ENCODE measurements around the gene MAMDC4. TPM values are rescaled to one million over a fixed set of nuclear protein-coding genes. Genes with fewer than 3 reads are reported as not detected.

The MAMDC4 gene
- total RNA-seq, 1 donor from 2014 or later, result 0.52 TPM

- H3K27me3 ChIP-seq (ENCODE audit: control insufficient read depth in 3 of 3, insufficient read depth in 3 of 3, low read length in 3 of 3), result peaks cover 7 to 23% (median 10%) of the 10 kb centered on the region in 3 donors
- H3K27ac ChIP-seq (ENCODE audit: low read depth, low read length), result peak overlapping the region; percentile 62
- peak overlapping the region; percentile 72 to 93 (median 81) for H3K9ac ChIP-seq (ENCODE audit: low read depth in 1 of 3, low read length in 3 of 3)
- H3K9me3 ChIP-seq (ENCODE audit: control insufficient read depth in 3 of 3, low read length in 3 of 3), result no peaks in the 10 kb centered on the region
- peaks cover 6 to 17% (median 7%) of the 10 kb centered on the region in 3 donors for H3K36me3 ChIP-seq (ENCODE audit: control insufficient read depth in 3 of 3, insufficient read depth in 3 of 3, low read length in 3 of 3)
- H3K4me3 ChIP-seq (ENCODE audit: low read length in 3 of 3), result peak overlapping the region; percentile 79 to 96 (median 95)
- peaks cover 36 to 46% (median 36%) of the 10 kb centered on the region in 3 donors for H3K4me1 ChIP-seq (ENCODE audit: control insufficient read depth in 3 of 3, insufficient read depth in 3 of 3, low read length in 3 of 3)
Measured at GRCh38 chr9:136849960-136850865, 1.9 kb upstream of the MAMDC4 start.

GRCh38 chr9:136850866-136851775 is 1.0 kb upstream of the MAMDC4 start:
- Histone ChIP-seq H3K27ac (ENCODE audit: low read depth, low read length) (peak overlapping the region; percentile 40), H3K27me3 (ENCODE audit: control insufficient read depth in 3 of 3, insufficient read depth in 3 of 3, low read length in 3 of 3) (peaks cover 7 to 15% (median 10%) of the 10 kb centered on the region in 3 donors), H3K9ac (ENCODE audit: low read depth in 1 of 3, low read length in 3 of 3) (peak overlapping the region in 2 of 3 donors; percentile 72 to 93), H3K36me3 (ENCODE audit: control insufficient read depth in 3 of 3, insufficient read depth in 3 of 3, low read length in 3 of 3) (peaks cover 6 to 17% (median 7%) of the 10 kb centered on the region in 3 donors), H3K4me1 (ENCODE audit: control insufficient read depth in 3 of 3, insufficient read depth in 3 of 3, low read length in 3 of 3) (peaks cover 36 to 46% (median 36%) of the 10 kb centered on the region in 3 donors), H3K9me3 (ENCODE audit: control insufficient read depth in 3 of 3, low read length in 3 of 3) (no peaks in the 10 kb centered on the region), H3K4me3 (ENCODE audit: low read length in 3 of 3) (peak overlapping the region in 1 of 3 donors; percentile 95)

- H3K9ac ChIP-seq (ENCODE audit: low read depth in 1 of 3, low read length in 3 of 3), result peak overlapping the region in 1 of 3 donors; percentile 16
- H3K9me3 ChIP-seq (ENCODE audit: control insufficient read depth in 3 of 3, low read length in 3 of 3), result no peaks in the 10 kb centered on the region
- H3K36me3 ChIP-seq (ENCODE audit: control insufficient read depth in 3 of 3, insufficient read depth in 3 of 3, low read length in 3 of 3), result peaks cover 6 to 17% (median 7%) of the 10 kb centered on the region in 3 donors
- H3K4me1 ChIP-seq (ENCODE audit: control insufficient read depth in 3 of 3, insufficient read depth in 3 of 3, low read length in 3 of 3), result peaks cover 31 to 40% (median 31%) of the 10 kb centered on the region in 3 donors
- no peak overlapping the region for H3K4me3 ChIP-seq (ENCODE audit: low read length in 3 of 3)
- peak overlapping the region; percentile 40 for H3K27ac ChIP-seq (ENCODE audit: low read depth, low read length)
- peaks cover 0 to 2% (median 1%) of the 10 kb centered on the region in 3 donors for H3K27me3 ChIP-seq (ENCODE audit: control insufficient read depth in 3 of 3, insufficient read depth in 3 of 3, low read length in 3 of 3)
Measured at GRCh38 chr9:136852664-136853595, 784 bp downstream of the MAMDC4 start.

- no peak overlapping the region for H3K4me3 ChIP-seq (ENCODE audit: low read length in 3 of 3)
- H3K27me3 ChIP-seq (ENCODE audit: control insufficient read depth in 3 of 3, insufficient read depth in 3 of 3, low read length in 3 of 3), result no peaks in the 10 kb centered on the region
- H3K4me1 ChIP-seq (ENCODE audit: control insufficient read depth in 3 of 3, insufficient read depth in 3 of 3, low read length in 3 of 3), result peaks cover 29 to 43% (median 29%) of the 10 kb centered on the region in 3 donors
- no peaks in the 10 kb centered on the region for H3K9me3 ChIP-seq (ENCODE audit: control insufficient read depth in 3 of 3, low read length in 3 of 3)
- no peak overlapping the region for H3K27ac ChIP-seq (ENCODE audit: low read depth, low read length)
- H3K36me3 ChIP-seq (ENCODE audit: control insufficient read depth in 3 of 3, insufficient read depth in 3 of 3, low read length in 3 of 3), result peaks cover 6 to 17% (median 7%) of the 10 kb centered on the region in 3 donors
- no peak overlapping the region for H3K9ac ChIP-seq (ENCODE audit: low read depth in 1 of 3, low read length in 3 of 3)
Measured at GRCh38 chr9:136853596-136854112, 1.5 kb downstream of the MAMDC4 start.

GRCh38 chr9:136854113-136854841 is 2.1 kb downstream of the MAMDC4 start:
- Histone ChIP-seq H3K27me3 (ENCODE audit: control insufficient read depth in 3 of 3, insufficient read depth in 3 of 3, low read length in 3 of 3) (no peaks in the 10 kb centered on the region), H3K36me3 (ENCODE audit: control insufficient read depth in 3 of 3, insufficient read depth in 3 of 3, low read length in 3 of 3) (peaks cover 6 to 17% (median 7%) of the 10 kb centered on the region in 3 donors), H3K9me3 (ENCODE audit: control insufficient read depth in 3 of 3, low read length in 3 of 3) (no peaks in the 10 kb centered on the region), H3K27ac (ENCODE audit: low read depth, low read length) (no peak overlapping the region), H3K9ac (ENCODE audit: low read depth in 1 of 3, low read length in 3 of 3) (no peak overlapping the region), H3K4me3 (ENCODE audit: low read length in 3 of 3) (no peak overlapping the region), H3K4me1 (ENCODE audit: control insufficient read depth in 3 of 3, insufficient read depth in 3 of 3, low read length in 3 of 3) (peaks cover 29 to 45% (median 35%) of the 10 kb centered on the region in 3 donors)

- no peak overlapping the region for H3K27ac ChIP-seq (ENCODE audit: low read depth, low read length)
- H3K4me3 ChIP-seq (ENCODE audit: low read length in 3 of 3), result no peak overlapping the region
- no peaks in the 10 kb centered on the region for H3K27me3 ChIP-seq (ENCODE audit: control insufficient read depth in 3 of 3, insufficient read depth in 3 of 3, low read length in 3 of 3)
- peaks cover 6 to 16% (median 7%) of the 10 kb centered on the region in 3 donors for H3K36me3 ChIP-seq (ENCODE audit: control insufficient read depth in 3 of 3, insufficient read depth in 3 of 3, low read length in 3 of 3)
- H3K9me3 ChIP-seq (ENCODE audit: control insufficient read depth in 3 of 3, low read length in 3 of 3), result no peaks in the 10 kb centered on the region
- peaks cover 28 to 47% (median 33%) of the 10 kb centered on the region in 3 donors for H3K4me1 ChIP-seq (ENCODE audit: control insufficient read depth in 3 of 3, insufficient read depth in 3 of 3, low read length in 3 of 3)
- no peak overlapping the region for H3K9ac ChIP-seq (ENCODE audit: low read depth in 1 of 3, low read length in 3 of 3)
Measured at GRCh38 chr9:136854842-136855460, 2.8 kb downstream of the MAMDC4 start.

- peaks cover 22 to 42% (median 27%) of the 10 kb centered on the region in 3 donors for H3K4me1 ChIP-seq (ENCODE audit: control insufficient read depth in 3 of 3, insufficient read depth in 3 of 3, low read length in 3 of 3)
Measured at GRCh38 chr9:136855461-136856078, 3.4 kb downstream of the MAMDC4 start.

GRCh38 chr9:136856079-136856476 is 3.9 kb downstream of the MAMDC4 start:
- no peak overlapping the region for H3K4me3 ChIP-seq (ENCODE audit: low read length in 3 of 3)
- H3K9me3 ChIP-seq (ENCODE audit: control insufficient read depth in 3 of 3, low read length in 3 of 3), result no peaks in the 10 kb centered on the region
- H3K27ac ChIP-seq (ENCODE audit: low read depth, low read length), result no peak overlapping the region
- peaks cover 11 to 14% (median 14%) of the 10 kb centered on the region in 3 donors for H3K36me3 ChIP-seq (ENCODE audit: control insufficient read depth in 3 of 3, insufficient read depth in 3 of 3, low read length in 3 of 3)
- H3K27me3 ChIP-seq (ENCODE audit: control insufficient read depth in 3 of 3, insufficient read depth in 3 of 3, low read length in 3 of 3), result no peaks in the 10 kb centered on the region
- H3K9ac ChIP-seq (ENCODE audit: low read depth in 1 of 3, low read length in 3 of 3), result no peak overlapping the region
- H3K4me1 ChIP-seq (ENCODE audit: control insufficient read depth in 3 of 3, insufficient read depth in 3 of 3, low read length in 3 of 3), result peaks cover 17 to 39% (median 22%) of the 10 kb centered on the region in 3 donors

More at GRCh38 chr9:136855461-136856078, 3.4 kb downstream of the MAMDC4 start:
- Histone ChIP-seq H3K9ac (ENCODE audit: low read depth in 1 of 3, low read length in 3 of 3) (peak overlapping the region in 1 of 3 donors; percentile 40), H3K36me3 (ENCODE audit: control insufficient read depth in 3 of 3, insufficient read depth in 3 of 3, low read length in 3 of 3) (peaks cover 8 to 13% (median 9%) of the 10 kb centered on the region in 3 donors), H3K27me3 (ENCODE audit: control insufficient read depth in 3 of 3, insufficient read depth in 3 of 3, low read length in 3 of 3) (no peaks in the 10 kb centered on the region), H3K27ac (ENCODE audit: low read depth, low read length) (no peak overlapping the region), H3K9me3 (ENCODE audit: control insufficient read depth in 3 of 3, low read length in 3 of 3) (no peaks in the 10 kb centered on the region), H3K4me3 (ENCODE audit: low read length in 3 of 3) (no peak overlapping the region)

Data from skeletal muscle tissue (tissue), 4 donors.